C4-2B (cell line): ENCODE data around the gene WDFY2.

Experiments used
- ZFX ChIP-seq: fragments of 450-650 bp; IDR thresholded peaks from 2 replicates; pipeline ENCODE4 v1.6.1; 2017
- TF ChIP-seq, protein P1 (sequence below): fragments of 450-650 bp; conservative IDR thresholded peaks from 2 replicates; pipeline ENCODE4 v1.5.1; 2017; ENCODE audit warnings: mild to moderate bottlenecking

DNA sequence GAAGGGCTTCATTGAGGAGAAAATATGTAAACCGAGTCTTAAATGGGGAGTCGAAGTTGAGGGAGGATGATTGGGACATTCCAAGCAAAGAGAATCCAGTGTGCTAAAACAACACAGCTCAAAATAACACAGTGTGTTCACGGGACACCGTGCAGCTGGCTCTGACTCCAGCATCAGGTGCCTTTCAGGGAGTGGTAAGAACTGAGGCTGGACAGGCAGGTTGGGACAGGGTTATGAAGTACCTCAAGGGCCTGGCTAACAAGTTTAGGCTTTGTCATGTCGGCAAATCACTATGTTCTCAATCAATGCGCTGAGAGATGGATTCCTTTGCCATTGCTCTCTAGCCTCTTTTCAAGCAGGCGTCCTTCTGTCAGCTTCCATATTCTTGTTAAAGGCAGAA, 27.5 kb upstream of the WDFY2 start:
- TF ChIP-seq, protein P1, sequence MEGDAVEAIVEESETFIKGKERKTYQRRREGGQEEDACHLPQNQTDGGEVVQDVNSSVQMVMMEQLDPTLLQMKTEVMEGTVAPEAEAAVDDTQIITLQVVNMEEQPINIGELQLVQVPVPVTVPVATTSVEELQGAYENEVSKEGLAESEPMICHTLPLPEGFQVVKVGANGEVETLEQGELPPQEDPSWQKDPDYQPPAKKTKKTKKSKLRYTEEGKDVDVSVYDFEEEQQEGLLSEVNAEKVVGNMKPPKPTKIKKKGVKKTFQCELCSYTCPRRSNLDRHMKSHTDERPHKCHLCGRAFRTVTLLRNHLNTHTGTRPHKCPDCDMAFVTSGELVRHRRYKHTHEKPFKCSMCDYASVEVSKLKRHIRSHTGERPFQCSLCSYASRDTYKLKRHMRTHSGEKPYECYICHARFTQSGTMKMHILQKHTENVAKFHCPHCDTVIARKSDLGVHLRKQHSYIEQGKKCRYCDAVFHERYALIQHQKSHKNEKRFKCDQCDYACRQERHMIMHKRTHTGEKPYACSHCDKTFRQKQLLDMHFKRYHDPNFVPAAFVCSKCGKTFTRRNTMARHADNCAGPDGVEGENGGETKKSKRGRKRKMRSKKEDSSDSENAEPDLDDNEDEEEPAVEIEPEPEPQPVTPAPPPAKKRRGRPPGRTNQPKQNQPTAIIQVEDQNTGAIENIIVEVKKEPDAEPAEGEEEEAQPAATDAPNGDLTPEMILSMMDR, result no peak
- TF ChIP-seq ZFX, result no peak
